Stimulated activated naive CD8-positive, alpha-beta T cell treated with anti-CD3 and anti-CD28 coated beads, Interleukin-15, Interleukin-2, amounts not matched to agents 100 U/mL and 50 U/mL, for 24 hours (primary cell): ENCODE measurements around the gene NEURL1B.
"Not testable (repeated sequence)": the region's sequence is repeated elsewhere in the genome, so short reads cannot be mapped to it uniquely, and the experiment has no call there.

Experiments
- ATAC-seq: fragments of 150-1000 bp; cut with Tn5 transposase; one replicate; pipeline ENCODE4 v1.10.0; 2021
- DNase-seq: peaks from one replicate; pipeline ENCODE4 v3.0.0; 2021

The NEURL1B gene

GRCh38 chr5:172696171-172696849 is 55.2 kb downstream of the NEURL1B start:
- ATAC-seq (no peak), DNase-seq (no peak)

GRCh38 chr5:172697123-172698121 is 56.4 kb downstream of the NEURL1B start:
- DNase-seq (peak; percentile 88), ATAC-seq (peak; percentile 87)

- no peak for DNase-seq
- ATAC-seq = no peak
Observed at GRCh38 chr5:172699423-172699822, 58.4 kb downstream of the NEURL1B start.

- no peak for ATAC-seq
Observed at GRCh38 chr5:172699999-172700364, 58.9 kb downstream of the NEURL1B start.

GRCh38 chr5:172700365-172701290 is 59.6 kb downstream of the NEURL1B start:
- no peak for DNase-seq
- no peak for ATAC-seq

More at GRCh38 chr5:172699999-172700364, 58.9 kb downstream of the NEURL1B start:
- DNase-seq = no peak

- DNase-seq = no peak
- no peak for ATAC-seq
Observed at GRCh38 chr5:172701291-172701656, 60.2 kb downstream of the NEURL1B start.

GRCh38 chr5:172703952-172704351 is 62.9 kb downstream of the NEURL1B start:
- DNase-seq (no peak), ATAC-seq (no peak)

GRCh38 chr5:172705576-172706084 is 64.6 kb downstream of the NEURL1B start:
- no peak for ATAC-seq

GRCh38 chr5:172706796-172707195 is 65.7 kb downstream of the NEURL1B start:
- no peak for DNase-seq
- no peak for ATAC-seq

More at GRCh38 chr5:172705576-172706084, 64.6 kb downstream of the NEURL1B start:
- DNase-seq = no peak

- ATAC-seq (peak; percentile 19), DNase-seq (no peak)
Observed at GRCh38 chr5:172707285-172708182, 66.5 kb downstream of the NEURL1B start.

- ATAC-seq = no peak
- DNase-seq = no peak
Observed at GRCh38 chr5:172708183-172708505, 67.1 kb downstream of the NEURL1B start.

GRCh38 chr5:172710676-172711075 is 69.6 kb downstream of the NEURL1B start:
- no peak for ATAC-seq

GRCh38 chr5:172711321-172711861 is 70.3 kb downstream of the NEURL1B start:
- not testable (repeated sequence) for DNase-seq, ATAC-seq

More at GRCh38 chr5:172710676-172711075, 69.6 kb downstream of the NEURL1B start:
- DNase-seq = no peak

GRCh38 chr5:172712610-172713009 is 71.5 kb downstream of the NEURL1B start:
- DNase-seq (no peak), ATAC-seq (no peak)

- DNase-seq (peak; percentile 83), ATAC-seq (peak; percentile 32)
Observed at GRCh38 chr5:172713113-172713808, 72.2 kb downstream of the NEURL1B start.

GRCh38 chr5:172713809-172714490 is 72.9 kb downstream of the NEURL1B start:
- ATAC-seq = no peak
- no peak for DNase-seq

GRCh38 chr5:172714491-172715420 is 73.7 kb downstream of the NEURL1B start:
- peak; percentile 75 for DNase-seq
- ATAC-seq = peak; percentile 67

- no peak for DNase-seq
- no peak for ATAC-seq
Observed at GRCh38 chr5:172715421-172715780, 74.3 kb downstream of the NEURL1B start.
